SJSA1 (cell line): ENCODE measurements around the gene LRRD1. TPM values are rescaled to one million over a fixed set of nuclear protein-coding genes. Genes with fewer than 3 reads are reported as not detected.
A peak's percentile ranks its signal among the peaks of the same experiment; 100 is the strongest.
"Not testable (repeated sequence)": the region's sequence is repeated elsewhere in the genome, so short reads cannot be mapped to it uniquely, and the experiment has no call there.

Source experiments
- DNase-seq, 2 experiments: peaks; one replicate each; pipeline ENCODE4 v3.0.0-alpha.2; 2015 to 2020; ENCODE audit warnings: low spot score in 2 of 2, low read depth in 1 of 2
- H3K27ac ChIP-seq: fragments of 250-450 bp; sonication (Bioruptor Pico); 2 replicates; pipeline ENCODE4 v1.5.1; 2020; ENCODE audit warnings: mild to moderate bottlenecking, moderate library complexity
- H3K27me3 ChIP-seq: fragments of 250-450 bp; sonication (Bioruptor Pico); replicated peaks from 2 replicates; pipeline ENCODE4 v1.5.1; 2020; ENCODE audit warnings: mild to moderate bottlenecking, moderate library complexity
- H3K36me3 ChIP-seq: fragments of 250-450 bp; sonication (Bioruptor Pico); 2 replicates; pipeline ENCODE4 v1.5.1; 2020; ENCODE audit warnings: mild to moderate bottlenecking
- H3K4me1 ChIP-seq: fragments of 250-450 bp; sonication (Bioruptor Pico); replicated peaks from 2 replicates; pipeline ENCODE4 v1.6.1; 2021; ENCODE audit warnings: mild to moderate bottlenecking
- H3K4me3 ChIP-seq: fragments of 250-450 bp; sonication (Bioruptor Pico); 2 replicates; pipeline ENCODE4 v1.5.1; 2020; ENCODE audit warnings: mild to moderate bottlenecking
- H3K9me3 ChIP-seq: fragments of 250-450 bp; sonication (Bioruptor Pico); replicated peaks from 2 replicates; pipeline ENCODE4 v1.5.1; 2020; ENCODE audit warnings: mild to moderate bottlenecking
- total RNA-seq: library from RNA; depleted of rRNA; stranded (reverse); fragments of >200 nt; shearing (Covaris generic); gene quantifications from 2 replicates; pipeline ENCODE4 v1.2.3, GENCODE V29; 2014; rRNA removed

LRRD1 gene
- not detected in 2 replicates for total RNA-seq

DNA sequence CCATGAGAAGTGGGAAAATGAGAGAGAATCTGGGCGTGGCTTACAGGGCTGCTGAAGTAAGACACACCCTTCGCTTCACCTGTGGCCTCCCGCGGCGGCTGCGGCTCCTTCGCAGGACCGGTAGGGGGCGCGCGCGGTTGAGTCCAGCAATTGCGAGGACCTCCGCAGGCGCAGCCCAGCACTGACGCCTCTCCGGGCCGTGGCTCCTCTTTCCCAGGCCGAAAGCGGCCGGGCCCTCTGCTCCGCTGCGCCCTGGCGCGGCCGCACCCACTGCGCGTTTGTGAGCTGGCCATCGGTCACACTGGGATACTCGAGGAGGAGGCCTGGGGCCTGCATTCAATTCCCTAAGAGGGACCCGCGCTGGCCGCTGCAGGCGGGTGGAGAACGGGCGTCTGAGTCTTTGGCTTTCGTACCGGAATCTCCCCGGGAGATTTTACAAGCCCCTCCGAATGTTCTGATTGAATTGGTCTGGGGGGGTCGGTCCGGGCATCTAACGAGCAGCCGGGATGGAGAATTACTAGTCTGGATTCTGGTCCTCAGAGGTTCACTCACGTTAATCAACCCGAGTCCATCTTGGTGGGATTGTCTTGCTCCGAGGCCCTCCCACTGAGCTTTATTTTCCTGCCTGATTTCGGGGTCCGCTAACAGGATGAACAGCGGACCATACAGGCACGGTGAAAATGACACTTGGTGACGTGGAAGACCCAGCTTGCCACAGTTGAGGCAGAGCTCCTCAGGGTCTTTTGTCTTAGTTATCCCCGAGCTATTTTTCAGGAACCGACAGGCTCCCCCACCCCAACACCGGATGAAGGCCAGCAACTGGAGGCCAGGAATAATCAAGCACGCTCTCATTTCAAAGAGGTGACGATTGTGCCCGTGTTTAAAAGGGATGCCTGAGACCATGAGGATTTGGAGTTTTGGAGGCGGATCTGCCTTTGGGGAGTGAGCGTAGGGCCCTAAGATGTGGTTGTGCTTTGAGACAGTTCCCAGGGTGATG, at the start of gene LRRD1:
TSS of gene LRRD1 (minus strand) at position 215 of the 997 bp plus-strand sequence. CDS start 13,940 bp downstream, outside the sequence.
- no peaks in the 10 kb centered on the region for H3K27me3 ChIP-seq
- H3K9me3 ChIP-seq = no peaks in the 10 kb centered on the region
- no peaks in the 10 kb centered on the region for H3K36me3 ChIP-seq
- H3K4me3 ChIP-seq = peak within 1 kb of the TSS; percentile 17; the same call in 1 of the 2 replicates
- H3K4me1 ChIP-seq = no peaks in the 10 kb centered on the region; the same call in 1 of the 2 replicates
- DNase-seq = peak; percentile 69 to 80
- H3K27ac ChIP-seq = no peak within 1 kb of the TSS

DNA sequence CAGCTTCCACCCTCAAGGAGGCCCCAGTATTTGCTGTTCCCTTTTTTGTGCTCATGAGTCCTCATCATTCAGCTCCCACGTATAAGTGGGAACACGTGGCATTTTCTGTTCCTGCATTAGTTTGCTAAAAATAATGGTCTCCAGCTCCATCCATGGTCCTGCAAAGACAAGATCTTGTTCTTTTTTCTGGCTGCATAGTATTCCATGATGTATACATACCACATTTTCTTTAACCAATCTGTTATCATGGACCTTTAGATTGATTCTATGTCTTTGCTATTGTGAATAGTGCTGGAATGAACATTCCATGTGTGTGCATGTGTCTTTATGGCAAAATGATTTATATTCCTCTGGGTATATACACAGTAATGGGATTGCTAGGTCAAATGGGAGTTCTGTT, 49.8 kb upstream of the LRRD1 start:
- Histone ChIP-seq H3K4me1 (no peaks in the 10 kb centered on the region), H3K9me3 (no peaks in the 10 kb centered on the region), H3K4me3 (no peak overlapping the region), H3K27me3 (no peaks in the 10 kb centered on the region), H3K36me3 (peaks cover 57% of the 10 kb centered on the region), H3K27ac (no peak overlapping the region)
- no peak for DNase-seq

GRCh38 chr7:92228100-92228499, 49.2 kb upstream of the LRRD1 start:
- Histone ChIP-seq H3K27me3 (no peaks in the 10 kb centered on the region), H3K36me3 (peaks cover 56% of the 10 kb centered on the region), H3K9me3 (no peaks in the 10 kb centered on the region), H3K27ac (no peak overlapping the region), H3K4me3 (no peak overlapping the region), H3K4me1 (no peaks in the 10 kb centered on the region)
- DNase-seq = no peak

DNA sequence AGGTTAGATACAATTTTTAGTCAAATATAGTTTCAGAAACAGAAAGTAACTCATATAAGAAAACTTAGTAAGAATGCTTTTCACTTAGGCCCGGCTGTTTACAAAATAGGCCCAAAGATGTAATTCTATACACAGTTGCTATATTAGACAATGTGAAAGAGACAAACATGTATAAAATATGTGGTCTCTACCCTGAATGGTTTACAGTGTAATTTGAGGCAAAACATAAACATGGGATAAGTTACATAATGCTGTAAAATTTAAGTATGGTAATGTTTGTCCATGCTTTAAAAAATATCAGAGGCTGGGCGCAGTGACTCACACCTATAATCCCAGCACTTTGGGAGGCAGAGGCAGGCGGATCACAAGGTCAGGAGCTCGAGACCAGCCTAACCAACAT, 48.0 kb upstream of the LRRD1 start:
- H3K27me3 ChIP-seq = no peaks in the 10 kb centered on the region
- no peaks in the 10 kb centered on the region for H3K9me3 ChIP-seq
- peaks cover 57% of the 10 kb centered on the region for H3K36me3 ChIP-seq
- no peak overlapping the region for H3K4me3 ChIP-seq
- DNase-seq = no peak
- H3K27ac ChIP-seq = no peak overlapping the region
- H3K4me1 ChIP-seq = no peaks in the 10 kb centered on the region

- H3K4me3 ChIP-seq = no peak overlapping the region
- DNase-seq = no peak
- H3K4me1 ChIP-seq = no peaks in the 10 kb centered on the region
- no peaks in the 10 kb centered on the region for H3K27me3 ChIP-seq
- peaks cover 66% of the 10 kb centered on the region for H3K36me3 ChIP-seq
- no peaks in the 10 kb centered on the region for H3K9me3 ChIP-seq
- H3K27ac ChIP-seq = no peak overlapping the region
These were observed 42.8 kb upstream of the LRRD1 start for GRCh38 chr7:92221766-92222165.

DNA sequence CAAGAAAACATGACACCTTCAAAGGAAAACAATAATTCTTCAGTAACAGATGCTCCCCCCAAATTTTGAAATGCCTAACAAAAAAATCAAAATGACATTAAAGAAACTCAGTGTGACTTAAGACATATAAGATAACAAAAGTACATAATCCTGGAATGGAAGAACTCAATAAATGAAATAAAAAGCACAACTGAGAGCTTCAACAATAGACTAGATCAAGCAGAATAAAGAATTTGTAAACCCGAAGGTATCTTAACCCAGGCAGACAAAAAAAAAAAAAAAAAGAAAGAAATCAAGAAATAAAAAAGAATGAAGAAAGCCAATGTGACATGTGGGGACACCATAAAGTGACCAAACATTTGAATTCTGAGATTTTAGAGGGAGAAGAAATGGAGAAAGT, 27.7 kb upstream of the LRRD1 start:
- Histone ChIP-seq H3K27me3 (no peaks in the 10 kb centered on the region), H3K4me3 (no peak overlapping the region), H3K27ac (no peak overlapping the region), H3K9me3 (no peaks in the 10 kb centered on the region), H3K36me3 (peaks cover 74% of the 10 kb centered on the region), H3K4me1 (no peaks in the 10 kb centered on the region)
- DNase-seq = no peak

DNA sequence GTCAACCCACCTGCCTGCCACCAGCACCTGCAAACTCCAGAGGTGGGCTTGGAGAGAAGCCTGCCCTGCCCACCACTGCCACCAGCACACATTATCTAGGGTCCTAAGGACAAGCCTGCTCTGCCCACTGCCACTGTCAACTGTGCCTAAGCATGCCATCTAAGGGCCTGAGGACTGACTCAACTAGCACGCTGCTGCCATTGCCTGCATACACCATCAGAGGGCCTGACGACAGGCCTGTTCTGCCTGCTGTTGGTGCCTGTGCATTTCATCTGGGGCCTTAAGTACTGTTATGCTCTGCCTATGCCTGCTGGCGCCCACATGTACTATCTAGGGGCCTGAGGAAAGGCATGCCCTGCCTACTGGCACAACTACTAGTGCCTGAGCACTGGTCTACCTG, 27.0 kb upstream of the LRRD1 start:
- Histone ChIP-seq H3K4me3 (no peak overlapping the region), H3K27ac (no peak overlapping the region), H3K9me3 (no peaks in the 10 kb centered on the region), H3K27me3 (no peaks in the 10 kb centered on the region), H3K4me1 (no peaks in the 10 kb centered on the region), H3K36me3 (peaks cover 71% of the 10 kb centered on the region)
- no peak for DNase-seq

- Histone ChIP-seq H3K9me3 (no peaks in the 10 kb centered on the region), H3K4me1 (no peaks in the 10 kb centered on the region), H3K27me3 (no peaks in the 10 kb centered on the region), H3K4me3 (no peak overlapping the region), H3K36me3 (peaks cover 37% of the 10 kb centered on the region), H3K27ac (no peak overlapping the region)
- DNase-seq = no peak
These were observed 21.8 kb upstream of the LRRD1 start for GRCh38 chr7:92200791-92201190.

DNA sequence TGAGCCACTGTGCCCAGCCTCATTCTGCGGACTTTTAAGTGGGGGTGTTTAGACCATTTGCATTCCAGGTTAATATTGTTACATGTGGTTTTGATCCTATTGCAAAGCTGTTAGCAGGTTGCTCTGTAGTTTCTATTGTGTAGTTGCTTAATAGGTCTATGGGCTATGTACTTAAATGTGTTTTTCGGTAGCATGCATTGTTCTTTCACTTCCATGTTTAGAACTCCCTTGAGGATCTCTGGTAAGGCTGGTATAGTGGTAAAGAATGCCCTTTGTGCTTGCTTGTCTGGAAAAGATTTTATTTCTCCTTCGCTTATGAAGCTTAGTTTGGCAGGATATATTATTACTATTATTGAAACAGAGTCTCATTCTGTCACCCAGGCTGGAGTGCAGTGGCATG, 13.4 kb upstream of the LRRD1 start:
- Histone ChIP-seq H3K27me3 (no peaks in the 10 kb centered on the region), H3K4me3 (no peak overlapping the region), H3K36me3 (peaks cover 5% of the 10 kb centered on the region; the same call in 1 of the 2 replicates), H3K27ac (no peak overlapping the region), H3K4me1 (no peaks in the 10 kb centered on the region), H3K9me3 (peaks cover 27% of the 10 kb centered on the region)
- DNase-seq = no peak

DNA sequence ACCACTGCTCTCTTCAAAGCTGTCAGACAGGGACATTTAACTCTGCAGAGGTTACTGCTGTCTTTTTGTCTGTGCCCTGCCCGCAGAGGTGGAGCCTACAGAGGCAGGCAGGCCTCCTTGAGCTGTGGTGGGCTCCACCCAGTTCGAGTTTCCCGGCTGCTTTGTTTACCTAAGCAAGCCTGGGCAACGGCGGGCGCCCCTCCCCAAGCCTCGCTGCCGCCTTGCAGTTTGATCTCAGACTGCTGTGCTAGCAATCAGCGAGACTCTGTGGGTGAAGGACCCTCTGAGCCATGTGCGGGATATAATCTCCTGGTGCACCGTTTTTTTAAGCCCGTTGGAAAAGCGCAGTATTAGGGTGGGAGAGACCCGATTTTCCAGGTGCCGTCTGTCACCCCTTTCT, 10.3 kb upstream of the LRRD1 start:
- not testable (repeated sequence) for DNase-seq, H3K27ac ChIP-seq, H3K36me3 ChIP-seq, H3K4me3 ChIP-seq, H3K4me1 ChIP-seq, H3K27me3 ChIP-seq
- peaks cover 24% of the 10 kb centered on the region for H3K9me3 ChIP-seq

DNA sequence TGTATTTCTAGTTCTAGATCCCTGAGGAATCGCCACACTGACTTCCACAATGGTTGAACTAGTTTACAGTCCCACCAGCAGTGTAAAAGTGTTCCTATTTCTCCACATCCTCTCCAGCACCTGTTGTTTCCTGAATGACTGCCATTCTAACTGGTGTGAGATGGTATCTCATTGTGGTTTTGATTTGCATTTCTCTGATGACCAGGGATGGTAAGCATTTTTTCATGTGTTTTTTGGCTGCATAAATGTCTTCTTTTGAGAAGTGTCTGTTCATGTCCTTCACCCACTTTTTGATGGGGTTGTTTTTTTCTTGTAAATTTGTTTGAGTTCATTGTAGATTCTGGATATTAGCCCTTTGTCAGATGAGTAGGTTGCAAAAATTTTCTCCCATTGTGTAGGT, 5.4 kb upstream of the LRRD1 start:
- not testable (repeated sequence) for DNase-seq

DNA sequence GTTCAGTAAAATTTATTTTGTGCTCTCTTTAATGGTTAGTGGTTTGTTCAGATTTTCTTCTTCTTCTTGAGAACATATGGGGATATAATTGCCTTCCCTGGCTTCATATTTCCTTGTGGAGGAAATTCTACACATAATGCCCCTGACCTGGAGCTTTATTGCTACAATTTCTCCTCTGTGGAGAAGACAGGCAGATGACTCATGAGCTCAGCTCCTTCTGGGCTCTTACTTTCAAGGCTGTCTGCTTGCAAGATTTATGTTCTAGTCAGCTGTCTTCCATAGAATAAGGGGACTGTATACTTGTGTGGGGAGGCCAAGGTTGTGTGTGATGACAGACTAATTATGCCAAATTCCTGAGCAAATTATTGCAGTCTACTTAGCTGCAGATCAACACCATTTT, 1.6 kb downstream of the LRRD1 start:
- Histone ChIP-seq H3K27me3 (no peaks in the 10 kb centered on the region), H3K9me3 (no peaks in the 10 kb centered on the region), H3K4me1 (no peaks in the 10 kb centered on the region; the same call in 1 of the 2 replicates), H3K27ac (no peak overlapping the region), H3K36me3 (no peaks in the 10 kb centered on the region), H3K4me3 (no peak overlapping the region)
- no peak for DNase-seq

More for the DNA sequence above, 5.4 kb upstream of the LRRD1 start:
- not testable (repeated sequence) for H3K4me3 ChIP-seq, H3K36me3 ChIP-seq, H3K27ac ChIP-seq, H3K9me3 ChIP-seq, H3K4me1 ChIP-seq, H3K27me3 ChIP-seq

- not testable (repeated sequence) for H3K27ac ChIP-seq, H3K9me3 ChIP-seq, DNase-seq, H3K4me3 ChIP-seq, H3K36me3 ChIP-seq, H3K4me1 ChIP-seq, H3K27me3 ChIP-seq
These were observed 9.4 kb downstream of the LRRD1 start for GRCh38 chr7:92169529-92169928.

- Histone ChIP-seq H3K27me3 (no peaks in the 10 kb centered on the region), H3K9me3 (no peaks in the 10 kb centered on the region), H3K4me1 (peaks cover 11% of the 10 kb centered on the region), H3K36me3 (no peaks in the 10 kb centered on the region), H3K4me3 (no peak overlapping the region), H3K27ac (no peak overlapping the region)
- DNase-seq = no peak
These were observed 17.7 kb downstream of the LRRD1 start for GRCh38 chr7:92161271-92161670.
